HCEC 1CT (cell line): ENCODE results near the gene RDH16.
"Not testable (repeated sequence)": the region's sequence is repeated elsewhere in the genome, so short reads cannot be mapped to it uniquely, and the experiment has no call there.

ENCODE experiments used
- DNase-seq: peaks from one replicate; pipeline ENCODE4 v3.0.0-alpha.2; 2017

The RDH16 gene

DNA sequence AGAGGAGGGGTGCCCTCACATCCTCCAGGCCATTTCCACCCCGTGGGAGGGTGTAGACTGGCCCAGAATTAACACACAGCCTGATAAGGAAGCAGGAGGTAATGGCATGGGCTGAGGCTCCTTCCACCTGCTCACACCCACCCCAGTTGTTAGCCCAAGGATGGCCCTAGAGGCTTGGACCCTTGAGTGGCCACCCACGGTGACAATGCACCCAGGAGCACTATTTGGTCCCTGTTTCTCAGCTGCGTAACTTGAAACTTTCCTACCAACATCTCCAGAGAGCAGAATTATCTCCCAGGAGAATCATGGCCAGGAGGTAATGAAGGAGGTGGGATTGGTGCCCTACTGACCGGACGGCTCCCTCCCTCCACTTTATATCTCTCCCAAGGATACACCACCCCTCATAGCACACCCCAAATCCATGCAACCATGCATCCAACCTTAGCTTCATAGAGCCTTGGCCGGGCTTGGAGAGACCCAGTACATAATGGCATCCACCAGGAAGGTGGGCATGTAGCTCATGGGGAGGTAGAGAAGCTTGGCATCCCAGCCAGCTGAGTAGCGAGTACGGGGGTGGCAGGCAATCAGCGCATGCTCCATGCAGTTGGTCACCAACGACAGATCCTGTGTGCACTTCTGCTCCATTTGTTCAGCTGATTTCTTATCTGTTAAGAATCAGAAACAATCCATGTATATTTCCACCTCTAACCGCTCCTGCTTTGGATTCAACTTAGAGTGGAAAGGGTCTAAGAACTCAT, 5.6 kb downstream of the RDH16 start:
- no peak for DNase-seq

DNA sequence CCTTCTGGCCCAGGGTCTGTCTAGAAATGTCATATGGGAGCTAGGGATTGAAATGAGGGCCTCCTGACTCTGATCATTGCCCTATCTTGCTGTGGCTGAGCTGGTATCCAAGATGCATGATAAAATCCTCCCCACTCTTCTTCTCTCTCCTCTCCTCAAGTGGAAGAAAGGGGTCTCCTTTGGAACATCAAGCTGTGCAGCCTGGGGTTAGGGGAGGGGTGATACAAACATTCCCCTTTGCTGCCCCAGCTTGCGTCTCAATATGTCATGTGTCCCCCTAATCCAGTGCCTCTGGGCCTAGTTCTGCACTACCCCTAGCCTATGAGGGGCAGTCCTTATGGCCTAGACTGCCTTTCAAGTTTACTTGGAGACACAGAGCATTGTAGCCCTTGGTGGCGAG, 8.5 kb downstream of the RDH16 start:
- DNase-seq: no peak

DNA sequence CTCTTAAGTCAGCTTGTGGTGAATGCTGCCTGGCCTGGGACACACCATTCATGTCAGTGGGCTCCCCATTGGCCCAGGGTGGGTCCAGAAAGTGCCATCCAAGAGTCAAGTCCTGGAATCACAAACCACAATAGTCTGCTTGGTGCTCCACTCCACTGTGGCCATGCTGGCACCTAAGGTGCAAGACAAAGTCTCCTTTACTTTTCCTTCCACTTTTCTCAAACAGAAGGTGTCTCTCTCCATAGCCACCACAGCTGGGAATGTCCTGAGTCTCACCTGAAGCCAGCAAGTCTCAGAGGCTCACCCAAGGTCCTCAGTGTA, 9.0 kb downstream of the RDH16 start:
- no peak for DNase-seq

DNA sequence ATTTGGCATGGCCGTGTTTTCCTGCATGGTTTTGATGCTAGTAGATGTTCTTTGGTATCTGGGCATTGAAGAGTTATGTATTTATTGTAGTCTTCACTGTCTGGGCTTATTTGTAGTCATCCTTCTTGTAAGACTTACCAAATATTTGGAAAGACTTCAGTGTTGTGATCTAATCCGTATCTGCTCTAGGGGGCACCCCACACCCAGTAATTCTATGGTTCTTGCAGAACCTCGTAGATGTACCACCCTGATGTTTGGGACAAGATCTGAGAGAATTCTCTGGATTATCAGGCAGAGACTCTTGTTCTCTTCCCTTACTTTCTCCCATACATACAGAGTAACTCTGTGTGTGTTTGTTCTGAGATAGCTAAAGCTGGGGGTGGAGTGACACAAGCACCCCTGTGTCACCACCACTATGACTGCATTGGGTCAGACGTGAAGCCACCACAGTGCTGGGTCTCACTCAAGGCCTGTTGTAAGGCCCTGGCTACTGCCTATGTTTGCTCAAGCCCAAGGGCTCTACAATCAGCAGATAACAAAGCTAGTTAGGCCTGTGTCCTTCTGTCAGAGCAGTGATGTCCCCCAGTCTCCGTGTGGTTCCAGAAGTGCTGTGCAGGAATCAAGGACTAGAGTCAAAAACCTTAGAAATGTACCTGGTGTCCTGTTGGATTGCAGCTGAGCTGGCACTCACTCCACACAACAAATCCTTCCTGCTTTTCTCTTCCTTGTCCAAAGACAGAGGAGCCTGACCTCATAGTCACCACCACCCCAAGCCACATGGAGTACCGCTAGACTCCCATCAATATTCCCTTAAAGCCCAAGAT, 9.6 kb downstream of the RDH16 start:
- peak; percentile 18 for DNase-seq

DNA sequence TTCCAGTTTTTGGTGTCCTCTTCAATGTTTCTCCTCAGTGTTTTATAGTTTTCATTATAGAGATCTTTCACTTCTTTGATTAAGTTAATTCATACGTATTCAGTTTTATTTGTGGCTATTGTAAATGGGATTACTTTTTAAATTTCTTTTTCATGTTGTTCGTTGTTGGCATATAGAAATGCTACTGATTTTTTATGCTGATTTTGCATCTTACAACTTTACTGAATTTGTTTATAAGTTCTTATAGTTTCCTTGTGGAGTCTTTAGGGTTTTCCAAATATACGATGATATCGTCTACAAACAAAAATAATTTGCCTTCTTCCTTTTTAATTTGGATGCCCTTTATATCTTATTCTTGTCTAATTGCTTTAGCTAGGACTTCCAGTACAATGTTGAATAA, 13.5 kb downstream of the RDH16 start:
- no peak for DNase-seq

DNA sequence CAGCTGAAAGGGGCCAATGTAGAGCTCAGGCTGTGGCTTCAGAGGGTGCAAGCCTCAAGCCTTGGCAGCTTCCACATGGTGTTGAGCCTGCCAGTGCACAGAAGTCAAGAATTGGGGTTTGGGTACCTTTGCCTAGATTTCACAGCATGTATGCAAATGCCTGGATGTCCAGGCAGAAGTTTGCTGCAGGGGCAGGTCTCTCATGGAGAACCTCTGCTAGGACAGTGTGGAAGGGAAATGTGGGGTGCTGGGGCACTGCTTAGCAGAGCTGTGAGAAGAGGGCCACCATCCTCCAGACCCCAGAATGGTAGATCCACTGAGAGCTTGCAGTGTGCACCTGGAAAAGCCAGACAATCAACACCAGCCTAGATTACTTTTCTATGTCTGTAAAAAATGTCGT, 14.0 kb downstream of the RDH16 start:
- not testable (repeated sequence) for DNase-seq

DNA sequence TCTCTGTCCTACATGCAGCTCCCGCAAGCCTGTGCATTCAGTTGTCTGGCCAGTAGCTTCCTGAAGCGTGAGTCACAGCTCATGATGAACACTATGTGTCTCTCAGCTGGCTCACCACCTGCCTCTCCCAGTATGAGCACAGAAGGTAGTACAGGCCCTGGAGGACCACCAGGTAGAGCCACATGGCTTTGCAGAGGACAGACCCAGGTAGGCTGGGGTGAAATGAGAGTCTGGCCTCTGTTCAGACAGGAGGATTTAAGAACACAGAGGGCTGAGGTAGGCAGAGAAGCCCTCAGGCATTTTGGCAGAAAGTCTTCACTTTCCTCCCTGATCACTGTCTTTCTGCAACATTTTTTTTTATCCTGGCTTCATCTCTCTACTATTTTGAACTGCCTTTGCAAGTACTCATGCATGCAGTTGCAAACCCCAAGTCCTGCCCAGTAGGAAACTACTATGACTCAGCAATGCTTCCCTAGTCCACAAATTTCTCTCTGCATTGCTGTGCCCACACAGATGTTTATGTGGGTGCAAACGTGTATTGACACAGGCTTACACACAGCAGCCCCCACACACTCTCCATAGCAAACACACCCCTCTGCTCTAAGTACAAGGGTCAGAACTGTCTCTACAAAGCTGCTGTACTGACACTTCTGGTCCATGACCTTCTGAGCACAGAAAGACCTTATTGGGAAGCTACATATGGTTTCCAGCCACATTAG, 15.9 kb downstream of the RDH16 start:
- peak; percentile 56 for DNase-seq

DNA sequence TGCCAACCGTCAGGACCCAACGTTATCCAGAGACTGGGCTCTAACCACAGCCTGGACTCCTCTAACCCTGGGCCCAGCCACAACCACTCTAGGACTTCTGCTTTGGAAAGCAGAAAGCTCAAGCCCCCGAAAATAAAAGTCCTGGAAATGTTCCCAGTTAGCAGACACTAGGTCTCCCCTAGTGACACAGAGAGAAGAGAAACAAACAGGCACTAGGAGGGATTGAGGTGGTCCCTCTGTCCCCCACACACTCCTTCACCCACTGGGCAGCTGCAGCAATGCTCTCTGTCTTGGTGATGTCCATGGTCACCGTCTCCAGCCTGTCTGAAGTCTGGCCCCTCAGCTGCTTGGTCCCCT, 16.5 kb downstream of the RDH16 start:
- DNase-seq: not testable (repeated sequence)

DNA sequence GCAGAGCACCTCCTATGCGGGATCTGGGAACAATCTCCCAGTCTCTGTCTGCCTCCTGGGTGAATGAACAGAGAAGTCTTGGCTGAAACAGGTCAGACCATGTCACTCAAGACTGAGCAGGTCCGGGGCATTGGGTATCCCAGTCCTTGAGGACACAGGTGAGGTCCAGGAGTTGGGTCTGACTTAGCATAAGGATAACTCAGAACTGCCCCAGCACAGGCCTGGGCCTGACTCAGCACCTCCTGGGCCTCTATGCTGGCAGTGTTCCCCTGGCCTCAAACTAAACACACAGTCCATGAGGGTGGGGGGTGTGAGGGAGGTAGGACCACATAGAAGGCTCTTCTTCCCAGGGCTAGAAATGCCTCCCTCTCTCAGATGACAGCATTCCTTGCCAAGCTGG, 21.7 kb downstream of the RDH16 start:
- DNase-seq: no peak

DNA sequence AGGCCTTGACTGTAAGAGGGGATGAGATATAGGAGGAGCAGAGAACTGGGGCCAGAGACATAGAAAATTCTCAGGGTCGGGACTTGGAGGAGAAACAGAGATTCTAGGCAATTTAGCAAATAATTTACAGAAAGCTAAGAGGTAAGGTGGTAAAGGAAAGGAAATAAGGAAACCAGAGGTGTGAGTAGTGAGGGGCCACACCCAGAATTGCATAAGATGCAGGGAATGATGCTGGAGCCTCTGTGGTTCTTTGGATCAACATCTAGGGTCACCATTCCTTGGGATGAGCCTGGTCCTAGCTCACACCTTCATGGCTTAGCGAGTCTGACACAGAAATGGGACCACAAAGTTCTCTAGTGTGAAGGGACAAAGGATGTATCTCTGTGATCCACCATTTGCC, 22.3 kb downstream of the RDH16 start:
- no peak for DNase-seq

DNA sequence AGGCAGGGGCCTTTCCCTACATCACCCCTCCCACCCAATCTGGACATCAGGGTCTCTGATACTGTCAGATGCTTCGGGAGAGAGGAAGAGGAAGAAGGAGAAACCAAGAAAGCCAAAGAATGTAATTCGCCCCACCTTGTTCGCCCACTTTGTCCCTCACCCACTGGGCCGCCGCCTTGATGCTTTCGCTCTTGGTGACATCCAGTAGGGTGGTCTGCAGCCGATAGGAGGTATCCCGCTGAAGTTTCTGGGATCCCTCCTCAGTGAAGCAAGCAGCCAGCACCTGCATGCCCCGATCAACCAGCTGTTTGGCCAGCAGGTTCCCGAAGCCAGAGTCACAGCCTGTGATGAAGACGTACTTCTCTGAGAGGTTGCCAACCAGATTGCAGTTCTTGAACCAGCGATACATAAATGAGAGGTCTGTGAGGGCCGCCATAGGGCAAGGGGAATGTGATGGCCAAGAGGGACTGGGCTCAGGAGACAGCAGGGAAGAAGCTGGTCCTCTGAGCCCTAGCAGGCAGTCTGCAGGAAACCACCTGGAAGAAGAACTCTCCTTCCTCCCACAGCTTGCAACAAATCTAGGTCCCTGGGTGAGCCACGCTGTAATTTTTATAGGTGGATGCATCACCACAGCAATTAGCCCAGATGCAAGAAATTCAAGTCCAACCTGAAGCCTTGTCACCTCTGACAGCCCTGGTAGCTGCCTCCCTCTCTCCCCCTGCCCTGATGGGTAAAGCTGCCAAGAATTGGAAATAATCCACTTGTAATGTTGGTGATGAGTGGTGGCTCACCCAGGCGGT, 23.4 kb downstream of the RDH16 start, which contains the start of gene SDR9C7:
TSS of gene SDR9C7 (minus strand) at position 583 of the 800 bp plus-strand sequence. CDS start at position 436, 147 bp downstream.
- no peak for DNase-seq

DNA sequence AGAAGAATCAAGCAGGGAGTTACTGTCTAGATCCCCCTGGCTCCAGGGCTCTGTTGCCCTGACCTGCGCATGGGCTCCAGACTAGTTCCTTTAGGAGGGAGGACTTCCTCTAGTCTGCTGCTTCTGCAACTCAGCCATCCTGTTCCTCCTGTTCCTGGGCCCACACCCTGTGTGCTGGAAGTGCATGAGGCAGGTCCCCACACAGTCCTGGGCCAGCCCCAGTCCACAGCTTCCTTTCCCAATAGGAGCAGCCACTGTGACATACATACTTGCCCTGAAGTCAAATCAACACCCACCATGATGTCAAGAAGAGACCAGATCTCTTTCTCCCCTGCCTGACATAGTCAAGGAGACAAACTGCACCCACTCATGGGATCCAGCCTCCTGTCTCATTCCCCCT, 24.5 kb downstream of the RDH16 start:
- no peak for DNase-seq

DNA sequence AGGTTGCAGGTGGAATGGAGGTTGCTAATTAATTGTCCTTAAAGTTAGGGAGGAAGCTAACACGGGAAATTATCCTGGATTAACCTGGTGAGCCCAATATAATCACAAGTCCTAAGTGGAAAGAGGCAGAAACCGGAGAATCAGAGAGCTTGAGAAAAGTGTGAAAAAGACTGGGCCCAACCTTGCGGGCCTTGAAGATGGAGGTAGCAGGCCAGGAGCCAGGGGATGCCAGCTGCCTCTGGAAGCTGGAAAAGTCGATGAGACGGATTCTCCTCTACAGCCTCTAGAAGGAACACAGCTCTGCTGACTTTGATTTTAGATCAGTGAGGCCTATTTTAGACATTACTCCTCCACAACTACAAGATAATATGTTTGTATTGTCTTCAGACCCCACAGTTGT, 25.3 kb downstream of the RDH16 start:
- DNase-seq: no peak

DNA sequence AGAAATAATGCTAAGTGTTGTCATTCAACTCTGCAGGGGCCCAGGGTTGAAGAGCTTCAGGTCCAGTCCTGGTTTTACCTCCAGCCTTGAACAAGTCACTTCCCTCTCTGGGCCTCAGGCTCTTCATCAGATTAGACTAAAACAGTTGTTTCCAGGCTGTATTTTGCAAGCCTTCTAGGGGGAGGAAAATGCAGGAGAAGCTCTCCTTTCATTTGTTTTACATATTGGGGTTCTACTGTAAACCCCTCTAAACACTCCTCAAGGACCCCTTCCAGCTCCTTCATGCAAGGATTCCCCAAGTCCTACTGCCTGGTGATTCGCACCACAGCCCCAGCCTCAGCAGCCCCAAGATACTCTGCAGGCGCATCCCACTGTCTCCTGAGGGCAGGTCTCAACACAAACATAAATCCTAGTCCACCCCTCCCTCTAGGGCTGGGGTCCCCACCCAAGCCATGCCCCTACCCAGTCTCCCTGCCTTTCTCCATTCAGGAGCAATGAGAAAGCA, 25.9 kb downstream of the RDH16 start:
- peak; percentile 45 for DNase-seq

DNA sequence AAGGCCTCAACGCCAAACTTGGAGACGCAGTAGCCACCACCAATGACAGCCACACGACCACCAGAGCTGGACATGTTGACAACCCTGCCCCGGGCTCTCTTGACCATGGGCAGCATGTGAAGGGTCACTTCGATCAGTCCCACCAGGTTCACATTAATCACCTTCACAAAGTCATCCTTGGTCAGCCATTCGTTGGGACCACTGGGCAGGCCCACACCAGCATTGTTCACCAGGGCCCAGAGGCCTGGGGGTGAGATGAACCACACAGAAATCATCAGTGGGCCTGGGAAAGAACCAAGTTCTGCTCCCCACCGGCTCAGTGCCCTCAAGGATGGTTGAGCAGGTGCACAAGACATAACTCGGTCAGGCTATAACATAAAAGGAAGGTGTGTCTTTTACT, 27.2 kb downstream of the RDH16 start:
- DNase-seq: no peak

DNA sequence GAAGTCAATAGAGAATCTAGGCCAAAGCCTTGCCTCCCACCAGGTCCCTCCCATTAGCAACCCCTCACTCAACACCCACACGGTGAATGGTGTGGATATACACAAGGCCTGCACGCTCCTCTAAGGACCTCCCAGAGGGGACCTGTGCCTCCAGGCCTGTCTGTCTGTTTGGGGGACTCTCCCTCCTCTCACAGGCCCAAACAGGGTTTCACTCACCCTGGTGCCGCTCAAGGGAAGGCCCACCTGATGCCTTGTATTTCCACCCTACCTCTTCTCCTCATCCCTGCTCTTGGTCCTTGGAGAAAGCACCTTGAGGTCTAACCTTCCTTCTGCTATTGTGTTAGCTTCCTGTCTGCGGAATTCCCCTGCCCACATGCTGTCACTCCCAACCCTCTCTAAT, 27.6 kb downstream of the RDH16 start:
- no peak for DNase-seq

DNA sequence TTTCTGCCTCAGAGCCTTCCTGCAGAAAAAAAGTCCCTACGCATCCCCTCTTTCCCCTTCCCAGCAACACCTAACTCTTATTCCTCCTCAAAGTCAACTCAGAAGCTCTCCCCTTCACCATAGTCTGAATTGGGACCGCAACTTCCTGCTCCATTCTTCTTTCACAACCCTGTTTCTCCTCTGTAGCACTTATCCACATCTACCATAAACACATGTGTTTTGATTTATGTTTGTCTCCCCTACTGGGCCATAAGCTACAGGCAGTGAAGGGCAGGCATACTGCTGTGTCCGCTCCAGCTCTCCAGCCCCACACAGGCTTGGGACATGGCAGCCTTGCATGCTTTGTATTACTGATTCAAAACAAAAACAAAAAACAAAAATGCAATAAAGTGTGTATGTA, 29.1 kb downstream of the RDH16 start:
- no peak for DNase-seq

DNA sequence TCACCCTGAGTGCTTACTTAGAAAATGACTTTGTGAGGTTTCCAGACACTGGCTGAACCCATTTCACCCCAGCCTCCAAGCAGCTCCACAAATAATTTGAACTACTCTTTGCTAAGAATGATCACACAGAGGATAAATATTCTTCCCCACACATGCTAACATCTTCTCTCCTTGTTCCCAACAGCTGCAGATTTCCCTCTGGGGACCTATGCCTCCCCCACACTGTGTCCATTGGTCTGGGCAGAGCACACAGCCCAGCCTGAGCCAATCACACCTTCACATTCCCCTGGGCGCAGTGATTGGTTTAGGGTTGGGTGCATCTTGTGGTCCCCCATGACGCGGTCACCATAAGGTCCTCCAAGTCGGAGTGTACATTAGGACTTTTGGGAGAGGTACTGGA, 30.1 kb downstream of the RDH16 start:
- no peak for DNase-seq

DNA sequence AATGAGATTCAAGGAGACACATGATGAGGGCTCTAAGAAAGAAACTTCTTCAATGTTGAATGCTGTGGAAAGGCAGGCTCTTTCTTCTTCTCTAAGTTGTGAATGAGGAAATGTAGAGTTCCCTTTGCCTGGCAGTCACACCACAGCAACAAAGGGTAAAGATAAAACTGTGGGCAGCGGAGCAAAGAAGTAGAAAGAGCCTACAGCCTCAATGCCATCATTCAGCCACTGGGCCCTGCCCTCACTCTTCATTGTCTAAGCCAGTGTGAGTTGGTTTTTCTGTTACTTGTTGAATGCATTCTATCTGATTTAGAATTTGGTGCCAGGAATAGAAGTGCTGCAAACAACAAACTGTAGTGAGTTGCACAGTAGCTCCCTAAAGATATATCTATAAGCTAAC, 35.4 kb downstream of the RDH16 start:
- no peak for DNase-seq

DNA sequence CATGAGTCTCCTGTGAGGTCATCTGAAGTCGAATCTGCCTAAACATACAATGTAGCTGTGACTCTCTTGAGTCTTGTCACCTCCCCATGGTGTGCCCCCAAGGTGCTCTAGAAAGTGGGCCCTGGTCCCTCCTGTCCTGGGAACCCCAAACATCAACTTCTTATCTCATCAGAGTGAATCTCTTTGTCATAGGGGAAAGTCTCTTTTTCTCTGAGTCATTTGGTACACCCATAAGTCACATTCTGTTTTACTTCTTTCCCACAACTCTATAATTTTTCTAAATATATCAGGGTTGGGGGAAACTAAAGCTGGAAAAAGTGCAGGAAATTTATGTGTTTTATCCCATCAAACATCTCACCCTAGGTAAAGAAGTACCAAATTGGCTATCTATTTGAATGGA, 36.1 kb downstream of the RDH16 start:
- DNase-seq: no peak

DNA sequence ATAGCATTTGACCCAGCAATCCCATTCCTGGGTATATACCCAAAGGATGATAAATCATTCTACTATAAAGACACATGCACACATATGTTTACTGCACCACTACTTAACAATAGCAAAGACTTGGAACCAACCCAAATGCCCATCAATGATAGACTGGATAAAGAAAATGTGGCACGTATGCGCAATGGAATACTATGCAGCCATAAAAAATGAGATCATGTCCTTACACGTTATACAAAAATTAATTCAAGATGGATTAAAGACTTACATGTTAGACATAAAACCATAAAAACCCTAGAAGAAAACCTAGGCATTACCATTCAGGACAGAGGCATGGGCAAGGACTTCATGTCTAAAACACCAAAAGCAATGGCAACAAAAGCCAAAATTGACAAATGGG, 39.3 kb downstream of the RDH16 start:
- DNase-seq: not testable (repeated sequence)

DNA sequence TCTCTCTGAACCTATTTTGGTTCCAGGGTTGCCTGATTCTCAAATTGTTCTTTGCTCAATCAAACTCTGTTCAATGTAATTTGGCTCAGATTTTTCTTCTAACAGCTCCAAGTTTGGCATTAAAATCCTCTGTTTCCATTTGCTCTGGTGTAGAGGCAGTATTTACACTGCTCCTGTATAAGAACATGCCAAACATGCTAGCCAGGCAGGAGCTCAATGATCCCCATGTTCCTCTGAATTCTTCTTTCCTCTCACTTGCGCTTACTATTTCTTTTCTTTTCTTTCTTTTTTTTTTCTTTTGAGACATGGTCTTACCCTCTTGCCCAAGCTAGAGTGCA, 40.4 kb downstream of the RDH16 start:
- no peak for DNase-seq
